HS-5 (cell line): ENCODE results near the gene MED12L.

ENCODE experiments used
- DNase-seq: peaks from one replicate; pipeline ENCODE4 v3.0.0-alpha.2; 2012; ENCODE audit warnings: low read depth

Gene MED12L

GRCh38 chr3:151293127-151293526, 207.7 kb downstream of the MED12L start:
- DNase-seq: no peak

GRCh38 chr3:151296226-151296625, 210.8 kb downstream of the MED12L start:
- no peak for DNase-seq

- DNase-seq: no peak
These were observed 212.0 kb downstream of the MED12L start for GRCh38 chr3:151297429-151297828.

GRCh38 chr3:151299006-151299405, 213.5 kb downstream of the MED12L start:
- no peak for DNase-seq

GRCh38 chr3:151300539-151300938, 215.1 kb downstream of the MED12L start:
- no peak for DNase-seq

GRCh38 chr3:151301787-151302186, 216.3 kb downstream of the MED12L start:
- DNase-seq: peak; percentile 46

GRCh38 chr3:151303751-151304150, 218.3 kb downstream of the MED12L start:
- DNase-seq: no peak

GRCh38 chr3:151305060-151305774, 219.8 kb downstream of the MED12L start:
- DNase-seq: peak; percentile 97

- DNase-seq: no peak
These were observed 220.3 kb downstream of the MED12L start for GRCh38 chr3:151305775-151306151.

GRCh38 chr3:151306168-151306810, 220.8 kb downstream of the MED12L start:
- DNase-seq: no peak

GRCh38 chr3:151307131-151307530, 221.7 kb downstream of the MED12L start:
- no peak for DNase-seq

- DNase-seq: no peak
These were observed 222.4 kb downstream of the MED12L start for GRCh38 chr3:151307583-151308488.

GRCh38 chr3:151309566-151309965, 224.1 kb downstream of the MED12L start:
- DNase-seq: no peak

GRCh38 chr3:151312972-151313371, 227.5 kb downstream of the MED12L start:
- DNase-seq: no peak

GRCh38 chr3:151314137-151314536, 228.7 kb downstream of the MED12L start:
- DNase-seq: no peak

- no peak for DNase-seq
These were observed 229.1 kb downstream of the MED12L start for GRCh38 chr3:151314593-151314992.

GRCh38 chr3:151315136-151315535, 229.7 kb downstream of the MED12L start:
- no peak for DNase-seq

- no peak for DNase-seq
These were observed 230.4 kb downstream of the MED12L start for GRCh38 chr3:151315846-151316245.

- DNase-seq: no peak
These were observed 231.0 kb downstream of the MED12L start, which contains the start of gene GPR87 for GRCh38 chr3:151316267-151316991. GPR87 (minus strand) TSS chr3:151316820; CDS start chr3:151300100, 16,720 bp downstream.

GRCh38 chr3:151318313-151318712, 232.8 kb downstream of the MED12L start:
- no peak for DNase-seq

- DNase-seq: no peak
These were observed 233.5 kb downstream of the MED12L start for GRCh38 chr3:151318991-151319390.

GRCh38 chr3:151319628-151320027, 234.2 kb downstream of the MED12L start:
- DNase-seq: no peak
